SK-N-SH (cell line): ENCODE data around the gene GDA. TPM values are rescaled to one million over a fixed set of nuclear protein-coding genes. Genes with fewer than 3 reads are reported as not detected.

Experiments used
- CTCF ChIA-PET: fragments of 300-600, 350-600 bp; formaldehyde crosslinking; extraction: SDS; loops from one replicate; lab custom pipeline; 2021; lab: Yijun Ruan, JAX
- POLR2A ChIA-PET: fragments of 350-600 bp; sonication (Branson Sonifier 250); formaldehyde crosslinking; extraction: SDS; loops from one replicate; lab custom pipeline; 2020; ENCODE audit warnings: antibody characterized with exemption, inconsistent platforms; lab: Yijun Ruan, JAX
- DNase-seq: peaks from one replicate; pipeline ENCODE4 v3.0.0; 2012
- H2AFZ ChIP-seq: fragments of 200-600 bp; sonication (generic); 2 replicates; pipeline ENCODE4 v1.8.1; 2016; ENCODE audit warnings: antibody characterized with exemption, mild to moderate bottlenecking, low read depth
- H3F3A ChIP-seq: fragments of 200-600 bp; sonication (generic); replicated peaks from 2 replicates; pipeline ENCODE3; 2016; ENCODE audit warnings: antibody characterized with exemption, mild to moderate bottlenecking; ENCODE audit not compliant: insufficient read depth
- H3K27ac ChIP-seq, 2 experiments: fragments of 200-500 bp in 1 of 2; fragments of 200-600 bp in 1 of 2; sonication (Bioruptor generic) in 1 of 2; sonication (generic), shearing (Covaris generic) in 1 of 2; 2 replicates each; pipeline versions ENCODE4 v1.5.1 to v1.6.1; 2014 to 2016; ENCODE audit warnings: low read depth in 2 of 2, inconsistent platforms in 1 of 2, low read length in 1 of 2, mild to moderate bottlenecking in 1 of 2, mixed read lengths in 1 of 2
- H3K27me3 ChIP-seq: fragments of 200-600 bp; sonication (generic), shearing (Covaris generic); 2 replicates; pipeline ENCODE4 v1.6.1; 2016; ENCODE audit warnings: mixed run types; ENCODE audit not compliant: insufficient read depth
- H3K36me3 ChIP-seq, 2 experiments: fragments of 200-500 bp in 1 of 2; fragments of 200-600 bp in 1 of 2; sonication (Bioruptor generic) in 1 of 2; sonication (generic) in 1 of 2; replicated peaks in 1 of 2; 2 replicates each; pipeline versions ENCODE3 to v1.5.1; 2014 to 2016; ENCODE audit warnings: low read length in 1 of 2, mild to moderate bottlenecking in 1 of 2; ENCODE audit not compliant: insufficient read depth in 2 of 2, control insufficient read depth in 1 of 2
- H3K4me1 ChIP-seq, 2 experiments: fragments of 200-500 bp in 1 of 2; fragments of 200-600 bp in 1 of 2; sonication (Bioruptor generic) in 1 of 2; sonication (generic), shearing (Covaris generic) in 1 of 2; 2 replicates each; pipeline versions ENCODE4 v1.5.1 to v1.6.1; 2014 to 2016; ENCODE audit warnings: low read depth in 1 of 2, low read length in 1 of 2, mixed run types in 1 of 2; ENCODE audit not compliant: insufficient read depth in 2 of 2, control insufficient read depth in 1 of 2
- H3K4me2 ChIP-seq: fragments of 200-600 bp; sonication (generic), shearing (Covaris generic); 2 replicates; pipeline ENCODE4 v1.6.1; 2017; ENCODE audit warnings: mixed run types
- H3K4me3 ChIP-seq, 2 experiments: fragments of 200-500 bp in 1 of 2; fragments of 200-600 bp in 1 of 2; sonication (Bioruptor generic) in 1 of 2; sonication (generic), shearing (Covaris generic) in 1 of 2; 2 replicates each; pipeline versions ENCODE4 v1.5.1 to v1.8.1; 2014 to 2016; ENCODE audit warnings: low read depth in 2 of 2, inconsistent platforms in 1 of 2, low read length in 1 of 2, mild to moderate bottlenecking in 1 of 2, mixed read lengths in 1 of 2, moderate library complexity in 1 of 2
- H3K79me2 ChIP-seq: fragments of 200-600 bp; sonication (generic); 2 replicates; pipeline ENCODE4 v1.8.1; 2017; ENCODE audit warnings: mild to moderate bottlenecking; ENCODE audit not compliant: insufficient read depth
- H3K9ac ChIP-seq: fragments of 200-600 bp; sonication (generic); 2 replicates; pipeline ENCODE4 v1.6.1; 2017; ENCODE audit warnings: mixed run types
- H3K9me2 ChIP-seq: fragments of 200-600 bp; sonication (generic); 2 replicates; pipeline ENCODE4 v1.6.1; 2017; ENCODE audit warnings: mixed run types
- H3K9me3 ChIP-seq: fragments of 200-600 bp; sonication (generic); 2 replicates; pipeline ENCODE4 v1.6.1; 2017; ENCODE audit warnings: mixed run types, mild to moderate bottlenecking, moderate library complexity
- H4K20me1 ChIP-seq: fragments of 200-600 bp; sonication (generic); 2 replicates; pipeline ENCODE4 v1.6.1; 2017; ENCODE audit warnings: mild to moderate bottlenecking, mixed run types; ENCODE audit not compliant: insufficient read depth
- CTCF ChIP-seq: fragments of 200-600 bp; sonication (generic); IDR thresholded peaks from 2 replicates; pipeline ENCODE4 v1.6.1; 2017; ENCODE audit warnings: antibody characterized with exemption, mild to moderate bottlenecking, moderate library complexity
- ELF1 ChIP-seq: IDR thresholded peaks from 2 replicates; pipeline ENCODE4 v1.4.0; 2012
- EP300 ChIP-seq, 2 experiments: IDR thresholded peaks; 2 replicates each; pipeline versions ENCODE4 v1.4.0 to v1.6.1; 2012; ENCODE audit warnings: borderline replicate concordance in 1 of 2, low read depth in 1 of 2, low read length in 1 of 2
- IRF3 ChIP-seq: fragments of 150-350 bp; IDR thresholded peaks from 2 replicates; pipeline ENCODE4 v1.6.1; 2016; ENCODE audit warnings: mild to moderate bottlenecking, low read depth, low read length
- JUND ChIP-seq: IDR thresholded peaks from 2 replicates; pipeline ENCODE4 v1.4.0; 2012
- MEF2A ChIP-seq: IDR thresholded peaks from 2 replicates; pipeline ENCODE4 v1.4.0; 2012; ENCODE audit warnings: low read depth, borderline replicate concordance
- MXI1 ChIP-seq: IDR thresholded peaks from 2 replicates; pipeline ENCODE4 v1.6.1; 2012; ENCODE audit warnings: mild to moderate bottlenecking, low read depth, low read length, improper control_type of control experiment
- PBX3 ChIP-seq: IDR thresholded peaks from 2 replicates; pipeline ENCODE4; 2012
- RAD21 ChIP-seq: IDR thresholded peaks from 2 replicates; pipeline ENCODE4 v1.6.1; 2012; ENCODE audit warnings: mild to moderate bottlenecking, low read length
- SMC3 ChIP-seq: IDR thresholded peaks from 2 replicates; pipeline ENCODE4 v1.6.1; 2012; ENCODE audit warnings: low read depth, low read length, improper control_type of control experiment
- TEAD4 ChIP-seq: IDR thresholded peaks from 2 replicates; pipeline ENCODE4 v1.4.0; 2012; ENCODE audit warnings: mild to moderate bottlenecking, borderline replicate concordance; ENCODE audit not compliant: insufficient read depth
- YY1 ChIP-seq: IDR thresholded peaks from 2 replicates; pipeline ENCODE4 v1.4.0; 2012; ENCODE audit warnings: low read depth, mild to moderate bottlenecking
- WGBS: methylation state at CpG from one replicate; pipeline ENCODE4 v1.1.6; 2017; ENCODE audit warnings: low lambda C conversion rate; 5-methylcytosine and 5-hydroxymethylcytosine counted together
- polyA plus RNA-seq, 3 experiments: library from polyadenylated mRNA; depleted of rRNA; stranded (reverse); fragments of >200 nt; gene quantifications; 2 replicates each; pipeline ENCODE4 v1.2.3, GENCODE V29; 2012
- TF ChIP-seq, protein P1 (sequence below): IDR thresholded peaks from 2 replicates; pipeline ENCODE4 v1.6.1; 2012; ENCODE audit warnings: mild to moderate bottlenecking, low read depth, low read length, moderate library complexity
- TF ChIP-seq, protein P2 (sequence below): IDR thresholded peaks from 2 replicates; pipeline ENCODE4 v1.4.0; 2012; ENCODE audit warnings: low read depth, borderline replicate concordance
- TF ChIP-seq, protein P3 (sequence below): fragments of 150-350 bp; IDR thresholded peaks from 2 replicates; pipeline ENCODE4 v1.6.1; 2017; ENCODE audit warnings: antibody characterized with exemption, low read length, low read depth, borderline replicate concordance
- TF ChIP-seq, protein P4 (sequence below): IDR thresholded peaks from 2 replicates; pipeline ENCODE4 v1.4.0; 2012; ENCODE audit warnings: low read depth

GDA gene
- polyA plus RNA-seq, 1 of the 3 experiments (the other 2 are of a cell fraction) = not detected

GRCh38 chr9:72139226-72139625 is 10.0 kb upstream of the GDA start:
- TF ChIP-seq TEAD4 (no peak), PBX3 (no peak)
- H3K9me3 ChIP-seq = no peaks in the 10 kb centered on the region
- H3K27me3 ChIP-seq = peaks cover 7% of the 10 kb centered on the region
- no peaks in the 10 kb centered on the region for H3K36me3 ChIP-seq
- DNase-seq = no peak
- no peak overlapping the region for H3K4me2 ChIP-seq
- no peaks in the 10 kb centered on the region for H3F3A ChIP-seq
- WGBS = 3% methylated on average over 2 of the region's 2 CpGs
- CTCF ChIA-PET = interaction anchor here (0.7 kb wide), 1 partner anchor 100 kb away, joined by 3 read pairs; no protein-coding TSS in a partner anchor
- no peaks in the 10 kb centered on the region for H3K9me2 ChIP-seq
- H3K79me2 ChIP-seq = no peaks in the 10 kb centered on the region
- no peaks in the 10 kb centered on the region for H4K20me1 ChIP-seq
- no peaks in the 10 kb centered on the region for H3K4me1 ChIP-seq
- H3K27ac ChIP-seq = no peak overlapping the region
- no peak overlapping the region for H3K4me3 ChIP-seq
- no peak overlapping the region for H2AFZ ChIP-seq
- POLR2A ChIA-PET = no interaction called here
- H3K9ac ChIP-seq = no peak overlapping the region

DNA sequence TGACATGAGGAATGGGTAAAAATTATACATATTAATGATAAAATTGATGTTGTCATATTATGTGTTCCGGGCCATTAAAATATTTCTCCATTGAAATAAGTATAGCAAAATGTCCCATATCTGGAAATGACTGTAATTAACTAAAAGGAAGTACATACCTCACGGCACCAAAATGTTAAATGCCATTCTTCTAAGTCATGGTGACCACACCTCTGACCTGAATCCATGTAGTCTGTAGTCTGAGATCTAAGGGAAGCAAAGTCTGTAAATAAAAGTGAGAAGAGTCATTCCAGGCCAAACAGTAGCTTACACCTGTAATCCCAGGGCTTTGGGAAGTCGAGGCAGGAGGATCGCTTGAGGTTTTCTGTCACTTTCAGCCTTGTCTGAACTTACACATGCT is 8.7 kb upstream of the GDA start:
- H3K9ac ChIP-seq = no peak overlapping the region
- WGBS = 18% methylated on average over 4 of the region's 4 CpGs
- CTCF ChIA-PET = no interaction called here
- DNase-seq = no peak
- no peaks in the 10 kb centered on the region for H3K36me3 ChIP-seq
- H3K27me3 ChIP-seq = peaks cover 7% of the 10 kb centered on the region
- POLR2A ChIA-PET = no interaction called here
- H3K27ac ChIP-seq = no peak overlapping the region
- no peaks in the 10 kb centered on the region for H4K20me1 ChIP-seq
- no peaks in the 10 kb centered on the region for H3K9me3 ChIP-seq
- no peaks in the 10 kb centered on the region for H3F3A ChIP-seq
- no peak overlapping the region for H3K4me3 ChIP-seq
- TF ChIP-seq, protein P1, sequence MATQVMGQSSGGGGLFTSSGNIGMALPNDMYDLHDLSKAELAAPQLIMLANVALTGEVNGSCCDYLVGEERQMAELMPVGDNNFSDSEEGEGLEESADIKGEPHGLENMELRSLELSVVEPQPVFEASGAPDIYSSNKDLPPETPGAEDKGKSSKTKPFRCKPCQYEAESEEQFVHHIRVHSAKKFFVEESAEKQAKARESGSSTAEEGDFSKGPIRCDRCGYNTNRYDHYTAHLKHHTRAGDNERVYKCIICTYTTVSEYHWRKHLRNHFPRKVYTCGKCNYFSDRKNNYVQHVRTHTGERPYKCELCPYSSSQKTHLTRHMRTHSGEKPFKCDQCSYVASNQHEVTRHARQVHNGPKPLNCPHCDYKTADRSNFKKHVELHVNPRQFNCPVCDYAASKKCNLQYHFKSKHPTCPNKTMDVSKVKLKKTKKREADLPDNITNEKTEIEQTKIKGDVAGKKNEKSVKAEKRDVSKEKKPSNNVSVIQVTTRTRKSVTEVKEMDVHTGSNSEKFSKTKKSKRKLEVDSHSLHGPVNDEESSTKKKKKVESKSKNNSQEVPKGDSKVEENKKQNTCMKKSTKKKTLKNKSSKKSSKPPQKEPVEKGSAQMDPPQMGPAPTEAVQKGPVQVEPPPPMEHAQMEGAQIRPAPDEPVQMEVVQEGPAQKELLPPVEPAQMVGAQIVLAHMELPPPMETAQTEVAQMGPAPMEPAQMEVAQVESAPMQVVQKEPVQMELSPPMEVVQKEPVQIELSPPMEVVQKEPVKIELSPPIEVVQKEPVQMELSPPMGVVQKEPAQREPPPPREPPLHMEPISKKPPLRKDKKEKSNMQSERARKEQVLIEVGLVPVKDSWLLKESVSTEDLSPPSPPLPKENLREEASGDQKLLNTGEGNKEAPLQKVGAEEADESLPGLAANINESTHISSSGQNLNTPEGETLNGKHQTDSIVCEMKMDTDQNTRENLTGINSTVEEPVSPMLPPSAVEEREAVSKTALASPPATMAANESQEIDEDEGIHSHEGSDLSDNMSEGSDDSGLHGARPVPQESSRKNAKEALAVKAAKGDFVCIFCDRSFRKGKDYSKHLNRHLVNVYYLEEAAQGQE = no peak
- TF ChIP-seq JUND (no peak), YY1 (no peak), RAD21 (no peak), SMC3 (no peak), MXI1 (no peak), MEF2A (no peak), EP300 (IDR thresholded peaks at IDR 0.05; ENCODE audit: borderline replicate concordance in 1 of 2, low read depth in 1 of 2, low read length in 1 of 2) (no peak), ELF1 (no peak), IRF3 (no peak), CTCF (no peak)
- TF ChIP-seq, protein P2, sequence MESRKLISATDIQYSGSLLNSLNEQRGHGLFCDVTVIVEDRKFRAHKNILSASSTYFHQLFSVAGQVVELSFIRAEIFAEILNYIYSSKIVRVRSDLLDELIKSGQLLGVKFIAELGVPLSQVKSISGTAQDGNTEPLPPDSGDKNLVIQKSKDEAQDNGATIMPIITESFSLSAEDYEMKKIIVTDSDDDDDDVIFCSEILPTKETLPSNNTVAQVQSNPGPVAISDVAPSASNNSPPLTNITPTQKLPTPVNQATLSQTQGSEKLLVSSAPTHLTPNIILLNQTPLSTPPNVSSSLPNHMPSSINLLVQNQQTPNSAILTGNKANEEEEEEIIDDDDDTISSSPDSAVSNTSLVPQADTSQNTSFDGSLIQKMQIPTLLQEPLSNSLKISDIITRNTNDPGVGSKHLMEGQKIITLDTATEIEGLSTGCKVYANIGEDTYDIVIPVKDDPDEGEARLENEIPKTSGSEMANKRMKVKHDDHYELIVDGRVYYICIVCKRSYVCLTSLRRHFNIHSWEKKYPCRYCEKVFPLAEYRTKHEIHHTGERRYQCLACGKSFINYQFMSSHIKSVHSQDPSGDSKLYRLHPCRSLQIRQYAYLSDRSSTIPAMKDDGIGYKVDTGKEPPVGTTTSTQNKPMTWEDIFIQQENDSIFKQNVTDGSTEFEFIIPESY = no peak
- TF ChIP-seq, protein P3, sequence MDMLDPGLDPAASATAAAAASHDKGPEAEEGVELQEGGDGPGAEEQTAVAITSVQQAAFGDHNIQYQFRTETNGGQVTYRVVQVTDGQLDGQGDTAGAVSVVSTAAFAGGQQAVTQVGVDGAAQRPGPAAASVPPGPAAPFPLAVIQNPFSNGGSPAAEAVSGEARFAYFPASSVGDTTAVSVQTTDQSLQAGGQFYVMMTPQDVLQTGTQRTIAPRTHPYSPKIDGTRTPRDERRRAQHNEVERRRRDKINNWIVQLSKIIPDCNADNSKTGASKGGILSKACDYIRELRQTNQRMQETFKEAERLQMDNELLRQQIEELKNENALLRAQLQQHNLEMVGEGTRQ = no peak
- TF ChIP-seq, protein P4, sequence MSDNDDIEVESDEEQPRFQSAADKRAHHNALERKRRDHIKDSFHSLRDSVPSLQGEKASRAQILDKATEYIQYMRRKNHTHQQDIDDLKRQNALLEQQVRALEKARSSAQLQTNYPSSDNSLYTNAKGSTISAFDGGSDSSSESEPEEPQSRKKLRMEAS = no peak
- TF ChIP-seq, all 33 proteins: peak for 0
- no peak overlapping the region for H3K4me2 ChIP-seq
- no peaks in the 10 kb centered on the region for H3K4me1 ChIP-seq
- no peaks in the 10 kb centered on the region for H3K79me2 ChIP-seq
- no peaks in the 10 kb centered on the region for H3K9me2 ChIP-seq
- no peak overlapping the region for H2AFZ ChIP-seq
